SH-SY5Y (cell line): Measurements from ENCODE around the gene EID2B.

Experiments
- GATA2 ChIP-seq: IDR thresholded peaks from 2 replicates; pipeline ENCODE4 v1.6.1; 2011; ENCODE audit warnings: mild to moderate bottlenecking, low read depth, low read length
- GATA3 ChIP-seq: IDR thresholded peaks from 2 replicates; pipeline ENCODE4 v1.6.1; 2011; ENCODE audit warnings: low read depth, mild to moderate bottlenecking, low read length, moderate library complexity

DNA sequence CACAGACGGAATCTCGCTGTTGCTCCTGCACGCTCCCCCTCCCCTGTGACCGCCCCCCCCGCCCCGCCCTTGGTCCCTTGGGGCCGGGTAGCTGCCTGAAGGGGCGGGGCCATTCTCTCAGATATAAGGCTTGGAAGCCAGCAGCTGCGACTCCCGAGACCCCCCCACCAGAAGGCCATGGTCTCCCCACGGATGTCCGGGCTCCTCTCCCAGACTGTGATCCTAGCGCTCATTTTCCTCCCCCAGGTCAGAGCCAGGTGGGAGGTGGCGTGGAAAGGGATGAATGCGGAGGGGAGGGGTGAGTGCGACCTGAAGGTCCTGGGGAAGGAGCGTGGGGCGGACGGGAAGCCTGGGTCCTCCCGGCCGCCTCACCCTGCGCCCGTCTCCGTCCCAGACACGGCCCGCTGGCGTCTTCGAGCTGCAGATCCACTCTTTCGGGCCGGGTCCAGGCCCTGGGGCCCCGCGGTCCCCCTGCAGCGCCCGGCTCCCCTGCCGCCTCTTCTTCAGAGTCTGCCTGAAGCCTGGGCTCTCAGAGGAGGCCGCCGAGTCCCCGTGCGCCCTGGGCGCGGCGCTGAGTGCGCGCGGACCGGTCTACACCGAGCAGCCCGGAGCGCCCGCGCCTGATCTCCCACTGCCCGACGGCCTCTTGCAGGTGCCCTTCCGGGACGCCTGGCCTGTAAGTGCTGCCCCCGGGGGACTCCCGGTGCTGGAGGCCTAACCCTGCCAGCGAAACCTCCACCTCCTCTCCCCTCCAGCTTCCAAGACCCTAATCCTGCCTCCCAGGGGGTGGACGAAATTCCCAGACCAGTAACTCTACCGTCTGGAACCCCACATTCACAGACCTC is 33.6 kb downstream of the EID2B start, which contains the start of gene DLL3:
- TF ChIP-seq GATA3: no peak
- no peak for TF ChIP-seq GATA2
